IMR-90 (cell line): ENCODE measurements around the gene SNRNP70. TPM values are rescaled to one million over a fixed set of nuclear protein-coding genes. Genes with fewer than 3 reads are reported as not detected.

Experiments used
- ATAC-seq: fragments of 200-7000 bp; cut with Tn5 transposase; 2 replicates; pipeline ENCODE4 v1.9.1; 2020; ENCODE audit warnings: low read depth, mild to moderate bottlenecking, moderate library complexity
- BruUV-seq: library from RNA; stranded (reverse); fragments of 400-500 nt; replicated peaks from 2 replicates; lab custom pipeline; 2021; lab: Mats Ljungman, UMichigan
- CTCF ChIA-PET: fragments of 300-600 bp; formaldehyde crosslinking; extraction: SDS; loops from one replicate; lab custom pipeline; 2021; ENCODE audit warnings: antibody characterized with exemption; lab: Yijun Ruan, JAX
- POLR2A ChIA-PET: fragments of 300-600 bp; sonication (Branson Sonifier 250); formaldehyde crosslinking; loops from one replicate; lab custom pipeline; 2022; ENCODE audit warnings: antibody characterized with exemption; ENCODE audit not compliant: unreplicated experiment; lab: Charles Lee
- DNase-seq: peaks from one replicate; pipeline ENCODE4 v3.0.0; 2013
- H2AFZ ChIP-seq: replicated peaks from 2 replicates; pipeline ENCODE3; 2013; ENCODE audit warnings: low read length, mild to moderate bottlenecking; ENCODE audit not compliant: poor library complexity
- H2AK5ac ChIP-seq: 2 replicates; pipeline ENCODE4 v1.6.1; 2013; ENCODE audit warnings: low read depth, low read length, inconsistent platforms
- H2AK9ac ChIP-seq: replicated peaks from 2 replicates; pipeline ENCODE3; 2013; ENCODE audit warnings: mild to moderate bottlenecking, low read depth, low read length, moderate library complexity; ENCODE audit not compliant: poor library complexity
- H2BK120ac ChIP-seq: 2 replicates; pipeline ENCODE4 v1.6.1; 2013; ENCODE audit warnings: low read depth, low read length, inconsistent platforms
- H2BK15ac ChIP-seq: 3 replicates; pipeline ENCODE4 v1.6.1; 2013; ENCODE audit warnings: low read depth, low read length, inconsistent platforms
- H2BK20ac ChIP-seq: 2 replicates; pipeline ENCODE4 v1.6.1; 2013; ENCODE audit warnings: low read depth, mild to moderate bottlenecking, inconsistent platforms, low read length, moderate library complexity
- H2BK5ac ChIP-seq: 2 replicates; pipeline ENCODE4 v1.6.1; 2013; ENCODE audit warnings: mild to moderate bottlenecking, low read depth, low read length, inconsistent platforms; ENCODE audit not compliant: poor library complexity, severe bottlenecking
- H3K14ac ChIP-seq: replicated peaks from 2 replicates; pipeline ENCODE4 v1.6.1; 2013; ENCODE audit warnings: low read depth, low read length, inconsistent platforms
- H3K18ac ChIP-seq: 2 replicates; pipeline ENCODE4 v1.6.1; 2013; ENCODE audit warnings: low read depth, low read length, control low read depth
- H3K23ac ChIP-seq: 2 replicates; pipeline ENCODE4 v1.6.1; 2013; ENCODE audit warnings: low read depth, low read length, inconsistent platforms
- H3K27ac ChIP-seq: 2 replicates; pipeline ENCODE4 v1.5.1; 2013; ENCODE audit warnings: mild to moderate bottlenecking, control low read depth, low read length; ENCODE audit not compliant: insufficient read depth
- H3K27me3 ChIP-seq: 2 replicates; pipeline ENCODE4 v1.6.1; 2013; ENCODE audit warnings: low read length; ENCODE audit not compliant: control insufficient read depth, insufficient read depth
- H3K36me3 ChIP-seq: 2 replicates; pipeline ENCODE4 v1.6.1; 2013; ENCODE audit warnings: low read length, mixed read lengths; ENCODE audit not compliant: control insufficient read depth, insufficient read depth
- H3K4ac ChIP-seq: 2 replicates; pipeline ENCODE4 v1.6.1; 2013; ENCODE audit warnings: low read depth, low read length, inconsistent platforms
- H3K4me1 ChIP-seq: 2 replicates; pipeline ENCODE4 v1.6.1; 2013; ENCODE audit warnings: low read length, mixed read lengths; ENCODE audit not compliant: control insufficient read depth, insufficient read depth
- H3K4me2 ChIP-seq: 2 replicates; pipeline ENCODE4 v1.6.1; 2013; ENCODE audit warnings: low read depth, mild to moderate bottlenecking, control low read depth, low read length, moderate library complexity
- H3K4me3 ChIP-seq: 2 replicates; pipeline ENCODE4 v1.5.1; 2013; ENCODE audit warnings: low read depth, mild to moderate bottlenecking, control low read depth, low read length, moderate library complexity; ENCODE audit not compliant: insufficient read depth
- H3K56ac ChIP-seq: 2 replicates; pipeline ENCODE4 v1.6.1; 2013; ENCODE audit warnings: low read length, inconsistent platforms; ENCODE audit not compliant: insufficient read depth; ENCODE audit errors: extremely low read depth
- H3K79me1 ChIP-seq, 2 experiments: 2 replicates each; pipeline ENCODE4 v1.6.1; 2013; ENCODE audit warnings: low read length in 2 of 2, inconsistent platforms in 1 of 2, low read depth in 1 of 2
- H3K9ac ChIP-seq: 2 replicates; pipeline ENCODE4 v1.6.1; 2013; ENCODE audit warnings: low read depth, low read length, control low read depth
- H3K9me1 ChIP-seq: 2 replicates; pipeline ENCODE4 v1.6.1; 2013; ENCODE audit warnings: low read length, inconsistent platforms; ENCODE audit not compliant: insufficient read depth
- H3K9me3 ChIP-seq: 2 replicates; pipeline ENCODE4 v1.6.1; 2013; ENCODE audit warnings: low read length; ENCODE audit not compliant: control insufficient read depth, insufficient read depth
- H4K20me1 ChIP-seq: 2 replicates; pipeline ENCODE4 v1.6.1; 2013; ENCODE audit warnings: low read length, inconsistent platforms; ENCODE audit not compliant: insufficient read depth
- H4K5ac ChIP-seq: 2 replicates; pipeline ENCODE4 v1.6.1; 2013; ENCODE audit warnings: mild to moderate bottlenecking, low read depth, low read length, control low read depth
- H4K8ac ChIP-seq, 2 experiments: 2 replicates each; pipeline ENCODE4 v1.6.1; 2013; ENCODE audit warnings: low read depth in 2 of 2, low read length in 2 of 2, control low read depth in 1 of 2, inconsistent platforms in 1 of 2
- H4K91ac ChIP-seq: 2 replicates; pipeline ENCODE4 v1.6.1; 2013; ENCODE audit warnings: low read depth, low read length, inconsistent platforms; ENCODE audit not compliant: insufficient read depth
- MAZ ChIP-seq: IDR thresholded peaks from 2 replicates; pipeline ENCODE4 v1.6.1; 2012; ENCODE audit warnings: low read depth, mild to moderate bottlenecking, low read length, improper control_type of control experiment, moderate library complexity, borderline replicate concordance
- RCOR1 ChIP-seq: IDR thresholded peaks from 2 replicates; pipeline ENCODE4 v1.6.1; 2012; ENCODE audit warnings: mild to moderate bottlenecking, low read length, improper control_type of control experiment; ENCODE audit not compliant: insufficient replicate concordance
- WGBS, 2 experiments: methylation state at CpG; one replicate each; pipeline versions ENCODE4 v1.1.5 to v1.1.7; 2013; ENCODE audit warnings: missing lambda C conversion rate in 2 of 2; ENCODE audit not compliant: insufficient read length in 1 of 2; ENCODE audit errors: extremely low coverage in 2 of 2; 5-methylcytosine and 5-hydroxymethylcytosine counted together
- dilution Hi-C: fragments of 300-500 bp; cut with HindIII; formaldehyde crosslinking; loops from one replicate; pipeline ENCODE4 v1.14.3; 2018; ENCODE audit warnings: low sequenced_read_pairs; ENCODE audit not compliant: unreplicated experiment
- in situ Hi-C: fragments of 300-500 bp; cut with MboI; formaldehyde crosslinking; loops from 3 replicates; pipeline ENCODE4 v1.14.3; 2019; ENCODE audit warnings: low sequenced_read_pairs, inconsistent platforms, mixed read lengths
- intact Hi-C: fragments of 100-400 bp; cut with micrococcal nuclease; formaldehyde crosslinking; loops from 2 replicates; pipeline ENCODE4 v1.10.0; 2022
- polyA plus RNA-seq, 3 experiments: library from polyadenylated mRNA; depleted of rRNA; stranded (reverse); fragments of >200 nt; gene quantifications; 2 replicates each; pipeline ENCODE4 v1.2.3, GENCODE V29; 2012; ENCODE audit warnings: low replicate concordance in 1 of 3
- total RNA-seq: library from RNA; depleted of rRNA; stranded (reverse); fragments of >200 nt; gene quantifications from 2 replicates; pipeline ENCODE4 v1.2.3, GENCODE V29; 2012
- TF ChIP-seq, protein P1 (sequence below): conservative IDR thresholded peaks from 2 replicates; pipeline ENCODE4 v1.5.1; 2012; ENCODE audit warnings: mild to moderate bottlenecking, low read depth, low read length, improper control_type of control experiment

SNRNP70 gene
- total and polyA plus RNA-seq, 2 of the 4 experiments (the other 2 are of a cell fraction): 72.8 to 200 TPM

DNA sequence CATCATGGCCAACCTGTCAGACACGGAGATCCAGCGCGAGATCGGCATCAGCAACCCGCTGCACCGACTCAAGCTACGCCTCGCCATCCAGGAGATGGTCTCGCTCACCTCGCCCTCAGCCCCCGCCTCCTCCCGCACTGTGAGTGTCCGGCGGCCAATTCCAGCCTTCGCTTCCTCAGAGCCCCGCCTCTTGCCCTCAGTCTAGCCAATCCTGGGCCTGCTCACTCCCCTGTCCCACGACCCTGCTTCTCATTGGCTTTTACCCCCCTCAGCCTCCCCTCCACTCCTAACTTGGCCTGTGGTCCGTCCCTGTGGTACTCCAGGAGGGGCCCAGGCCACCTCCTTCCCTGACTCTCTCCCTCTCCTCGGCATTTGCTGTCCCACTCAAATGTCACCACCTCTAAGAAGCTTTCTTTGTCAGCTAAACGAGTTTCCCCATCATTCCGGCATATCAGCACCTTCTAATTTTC, 57.6 kb downstream of the SNRNP70 start:
- Histone ChIP-seq H4K20me1 (no peaks in the 10 kb centered on the region), H3K9ac (peak overlapping the region; percentile 76), H3K79me1 (no peaks in the 10 kb centered on the region), H3K56ac (no peak overlapping the region), H2BK20ac (no peak overlapping the region), H3K27ac (peak overlapping the region; percentile 44; the same call in 1 of the 2 replicates), H4K91ac (no peak overlapping the region), H3K4me2 (peak overlapping the region; percentile 95), H3K9me3 (no peaks in the 10 kb centered on the region), H2BK5ac (peak overlapping the region; percentile 20), H3K36me3 (no peaks in the 10 kb centered on the region), H2BK120ac (peak overlapping the region; percentile 25; the same call in 1 of the 2 replicates), H2AK9ac (no peak overlapping the region), H2AFZ (peak overlapping the region; percentile 98), H3K18ac (no peak overlapping the region), H3K23ac (peak overlapping the region; percentile 80; the same call in 1 of the 2 replicates), H3K9me1 (no peaks in the 10 kb centered on the region), H3K4me1 (peaks cover 7% of the 10 kb centered on the region), H3K4ac (peak overlapping the region; percentile 78), H4K5ac (peak overlapping the region; percentile 84), H3K27me3 (no peaks in the 10 kb centered on the region), H2BK15ac (no peak overlapping the region), H3K14ac (peak overlapping the region; percentile 90), H3K4me3 (peak overlapping the region; percentile 85), H4K8ac (peak overlapping the region; percentile 85 to 92), H2AK5ac (no peak overlapping the region; the same call in 1 of the 2 replicates)
- no TSS peak for BruUV-seq
- ATAC-seq: peak; percentile 98
- POLR2A ChIA-PET: interaction anchor here (0.6 kb wide), 1 partner anchor 45 kb away, joined by 3 read pairs; no protein-coding TSS in a partner anchor
- dilution Hi-C loops: no loop called here
- DNase-seq: peak; percentile 89
- in situ Hi-C loops: no loop called here
- 3% methylated on average over 16 of the region's 21 CpGs; no CpG with 5 or more reads in 1 of the 2 experiments for WGBS, 2 experiments
- CTCF ChIA-PET: interaction anchor here (0.7 to 1.2 kb wide), 2 partner anchors 45 to 151 kb away, joined by 5 read pairs; no protein-coding TSS in a partner anchor
- intact Hi-C loops: no loop called here
- TF ChIP-seq MAZ (peak; percentile 89; the same call in 1 of the 2 replicates), RCOR1 (no peak)
- TF ChIP-seq, protein P1, sequence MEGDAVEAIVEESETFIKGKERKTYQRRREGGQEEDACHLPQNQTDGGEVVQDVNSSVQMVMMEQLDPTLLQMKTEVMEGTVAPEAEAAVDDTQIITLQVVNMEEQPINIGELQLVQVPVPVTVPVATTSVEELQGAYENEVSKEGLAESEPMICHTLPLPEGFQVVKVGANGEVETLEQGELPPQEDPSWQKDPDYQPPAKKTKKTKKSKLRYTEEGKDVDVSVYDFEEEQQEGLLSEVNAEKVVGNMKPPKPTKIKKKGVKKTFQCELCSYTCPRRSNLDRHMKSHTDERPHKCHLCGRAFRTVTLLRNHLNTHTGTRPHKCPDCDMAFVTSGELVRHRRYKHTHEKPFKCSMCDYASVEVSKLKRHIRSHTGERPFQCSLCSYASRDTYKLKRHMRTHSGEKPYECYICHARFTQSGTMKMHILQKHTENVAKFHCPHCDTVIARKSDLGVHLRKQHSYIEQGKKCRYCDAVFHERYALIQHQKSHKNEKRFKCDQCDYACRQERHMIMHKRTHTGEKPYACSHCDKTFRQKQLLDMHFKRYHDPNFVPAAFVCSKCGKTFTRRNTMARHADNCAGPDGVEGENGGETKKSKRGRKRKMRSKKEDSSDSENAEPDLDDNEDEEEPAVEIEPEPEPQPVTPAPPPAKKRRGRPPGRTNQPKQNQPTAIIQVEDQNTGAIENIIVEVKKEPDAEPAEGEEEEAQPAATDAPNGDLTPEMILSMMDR: no peak
